ENCODE measurements around the gene STRIT1.
A peak's percentile ranks its signal among the peaks of the same experiment; 100 is the strongest.

The STRIT1 gene

GRCh38 chr3:155293516-155293915 lies at the start of gene STRIT1:
Gene STRIT1, minus strand, starts transcription at chr3:155293683.
- DNase-seq, result no peak

GRCh38 chr3:155342344-155342743 lies 48.9 kb upstream of the STRIT1 start:
- no peak for DNase-seq

GRCh38 chr3:155339052-155339451 lies 45.6 kb upstream of the STRIT1 start:
- DNase-seq, result no peak

GRCh38 chr3:155335724-155336354 lies 42.4 kb upstream of the STRIT1 start:
- no peak for DNase-seq

- peak; percentile 93 to 96 for DNase-seq
Observed at GRCh38 chr3:155334914-155335723, 41.6 kb upstream of the STRIT1 start.

GRCh38 chr3:155334215-155334913 lies 40.9 kb upstream of the STRIT1 start:
- DNase-seq, result peak in 1 of 2 experiments; percentile 51

- no peak for DNase-seq
Observed at GRCh38 chr3:155332716-155333115, 39.2 kb upstream of the STRIT1 start.

GRCh38 chr3:155331078-155331477 lies 37.6 kb upstream of the STRIT1 start:
- no peak for DNase-seq

GRCh38 chr3:155330370-155330769 lies 36.9 kb upstream of the STRIT1 start:
- DNase-seq, result no peak

GRCh38 chr3:155329513-155330048 lies 36.1 kb upstream of the STRIT1 start:
- no peak for DNase-seq

GRCh38 chr3:155327871-155328270 lies 34.4 kb upstream of the STRIT1 start:
- DNase-seq, result no peak

GRCh38 chr3:155327430-155327829 lies 33.9 kb upstream of the STRIT1 start:
- no peak for DNase-seq

GRCh38 chr3:155326901-155327300 lies 33.4 kb upstream of the STRIT1 start:
- DNase-seq, result peak; percentile 70 to 84

- DNase-seq, result peak; percentile 25 to 33
Observed at GRCh38 chr3:155326244-155326643, 32.8 kb upstream of the STRIT1 start.

GRCh38 chr3:155325263-155325835 lies 31.9 kb upstream of the STRIT1 start:
- DNase-seq, result no peak

- peak; percentile 74 to 87 for DNase-seq
Observed at GRCh38 chr3:155323063-155323666, 29.7 kb upstream of the STRIT1 start.

- DNase-seq, result no peak
Observed at GRCh38 chr3:155321418-155321817, 27.9 kb upstream of the STRIT1 start.

GRCh38 chr3:155320934-155321333 lies 27.5 kb upstream of the STRIT1 start:
- no peak for DNase-seq

GRCh38 chr3:155318740-155319139 lies 25.3 kb upstream of the STRIT1 start:
- DNase-seq, result no peak

- DNase-seq, result no peak
Observed at GRCh38 chr3:155317211-155317610, 23.7 kb upstream of the STRIT1 start.

- no peak for DNase-seq
Observed at GRCh38 chr3:155316426-155316825, 22.9 kb upstream of the STRIT1 start.

- DNase-seq, result no peak
Observed at GRCh38 chr3:155313916-155314315, 20.4 kb upstream of the STRIT1 start.

GRCh38 chr3:155313300-155313699 lies 19.8 kb upstream of the STRIT1 start:
- DNase-seq, result no peak
